Heart left ventricle (tissue), 16 donors: ENCODE measurements around the gene TTLL11. TPM values are rescaled to one million over a fixed set of nuclear protein-coding genes. Genes with fewer than 3 reads are reported as not detected.

ENCODE experiments used
- ATAC-seq, 4 donors: fragments of 200-7000 bp; cut with Tn5 transposase; one replicate each; pipeline ENCODE4 v1.9.1; 2020 to 2022; ENCODE audit warnings: moderate library complexity in 4 of 4, mild to moderate bottlenecking in 3 of 4, moderate number of reproducible peaks in 1 of 4
- DNase-seq, 5 donors: peaks; one replicate each; pipeline ENCODE4 v3.0.0-alpha.2; 2020
- H3K27ac ChIP-seq, 12 donors: fragments of 200-600 bp; sonication (generic) in 4 of 12; one replicate each; pipeline versions ENCODE4 v1.5.0 to v1.8.0; 2016 to 2022; ENCODE audit warnings: mild to moderate bottlenecking in 2 of 12
- H3K27me3 ChIP-seq, 9 donors: fragments of 200-600 bp; sonication (generic) in 2 of 9; one replicate each; pipeline versions ENCODE4 v1.5.1 to v1.8.0; 2016 to 2022; ENCODE audit warnings: mild to moderate bottlenecking in 3 of 9
- H3K36me3 ChIP-seq, 9 donors: fragments of 200-600 bp; sonication (generic) in 2 of 9; one replicate each; pipeline versions ENCODE4 v1.5.0 to v1.8.0; 2018 to 2022; ENCODE audit warnings: mild to moderate bottlenecking in 2 of 9
- H3K4me1 ChIP-seq, 12 donors: fragments of 200-600 bp; sonication (generic) in 4 of 12; one replicate each; pipeline versions ENCODE4 v1.5.0 to v1.8.0; 2016 to 2022; ENCODE audit warnings: mild to moderate bottlenecking in 3 of 12
- H3K4me3 ChIP-seq, 12 donors: fragments of 200-600 bp; sonication (generic) in 4 of 12; one replicate each; pipeline versions ENCODE4 v1.5.0 to v1.8.0; 2017 to 2022; ENCODE audit warnings: mild to moderate bottlenecking in 9 of 12, moderate library complexity in 4 of 12
- H3K9me3 ChIP-seq, 12 donors: fragments of 200-600 bp; sonication (generic) in 4 of 12; one replicate each; pipeline versions ENCODE4 v1.5.0 to v1.8.0; 2016 to 2022; ENCODE audit warnings: mild to moderate bottlenecking in 1 of 12
- CTCF ChIP-seq, 12 donors: fragments of 200-600 bp; sonication (generic) in 4 of 12; IDR thresholded peaks; one replicate each; pipeline versions ENCODE4 v1.5.0 to v1.8.0; 2018 to 2022; ENCODE audit warnings: antibody characterized with exemption in 12 of 12, mild to moderate bottlenecking in 5 of 12
- POLR2A ChIP-seq, 2 donors: fragments of 450-650 bp; IDR thresholded peaks; one replicate each; pipeline ENCODE4 v1.6.1; 2017; ENCODE audit warnings: antibody characterized with exemption in 2 of 2, mild to moderate bottlenecking in 2 of 2, moderate library complexity in 2 of 2
- WGBS, 4 donors: extraction: QIAGEN DNeasy Blood & Tissue Kit in 2 of 4; methylation state at CpG; one replicate each; pipeline versions ENCODE4 v1.1.5 to v1.1.7; 2013 to 2018; 5-methylcytosine and 5-hydroxymethylcytosine counted together
- intact Hi-C, 10 donors: fragments of 100-400 bp; cut with DNase I; formaldehyde crosslinking; loops; one replicate each; pipeline versions ENCODE4 v1.11.1 to v1.14.2; 2022
- polyA plus RNA-seq, 2 donors: library from polyadenylated mRNA; stranded (reverse); fragments of 200-250 nt; gene quantifications; one replicate each; pipeline ENCODE4 v1.2.3, GENCODE V29; 2013
- total RNA-seq, 9 donors: library from RNA; depleted of rRNA in 2 of 9; stranded (reverse); fragments of >200 nt in 2 of 9; fragmentation: NEBNext Ultra II Directional in 3 of 9; extraction: Animal tissue kit (Norgen Biotek cat#: 25700) in 3 of 9; gene quantifications; one replicate each; pipeline versions ENCODE4 v1.1.0 to v1.2.4, GENCODE V29; 2016 to 2023
- donor health status: ischemic (EF 13 %, LVEDD 7.1; RV severe dilation, severe dysfunction).
- donor health status: healthy with polysubstance abuse.
- donor health status: DM: no; HTN: yes; CAD: no.
- donor health status: DM: no; HTN: no; CAD: no.
- donor health status: ischemic (EF 25% LVEDD 6.9; RV normal size, moderate dysfunction).
- donor health status: ischemic (EF 25% LVEDD 5.7; RV mildly dilated, moderate dysfunction).
- donor health status: healthy.
- donor health status: DM: yes; HTN: yes; CAD: no.
- donor health status: ischemic (EF 35%, LVEDD 5.7; RV mildly dilated, moderate dysfunction).
- donor health status: nonischemic (EF 11% LVEDD 7.7; RV severe dilation, severe dysfunction).
- donor health status: DM: yes; HTN: yes; CAD: no.
- donor health status: PGD.
- donor health status: ischemic (EF 29% LVEDD 5.4; RV normal size, mild dysfunction).
- donor health status: nonischemic (EF 23%, LVEDD 6.1; RV moderate dilation, normal function).

Gene TTLL11
- total and polyA plus RNA-seq, 11 donors: 2.7 to 10.9 (median 7.9) TPM

DNA sequence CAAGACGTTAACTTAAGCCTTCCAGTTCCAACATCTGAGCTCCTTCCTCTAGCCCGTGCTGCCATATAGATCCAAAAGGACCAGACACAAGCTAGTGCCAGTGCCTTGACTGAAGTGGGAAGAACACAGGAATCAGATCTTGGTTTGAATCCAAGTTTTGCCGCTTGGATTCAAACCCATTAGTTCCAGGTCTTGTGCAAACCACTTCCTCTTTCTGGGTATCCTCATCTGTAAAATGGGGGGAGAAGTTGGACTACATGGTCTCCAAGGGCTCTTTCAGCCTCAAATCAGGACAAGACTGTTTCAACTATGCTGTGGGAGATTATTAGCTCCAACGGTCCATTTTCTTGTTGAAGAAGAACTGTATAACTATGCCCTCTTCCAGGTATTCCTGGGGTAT, 32.6 kb downstream of the TTLL11 start:
- Histone ChIP-seq H3K4me1 (peaks cover 0 to 18% (median 6%) of the 10 kb centered on the region in 12 donors), H3K36me3 (no peaks in the 10 kb centered on the region), H3K4me3 (no peak overlapping the region), H3K9me3 (no peaks in the 10 kb centered on the region), H3K27ac (no peak overlapping the region), H3K27me3 (no peaks in the 10 kb centered on the region)
- no peak for DNase-seq
- TF ChIP-seq CTCF (IDR thresholded peaks at IDR 0.05): no peak
- no peak for TF ChIP-seq POLR2A (IDR thresholded peaks at IDR 0.05)
- ATAC-seq: no peak
- WGBS, 4 donors: 82 to 89% (median 86%) methylated on average over 4 of the region's 4 CpGs
- intact Hi-C loops: no loop called here

GRCh38 chr9:122059955-122060324, 33.2 kb downstream of the TTLL11 start:
- Histone ChIP-seq H3K27me3 (no peaks in the 10 kb centered on the region), H3K36me3 (no peaks in the 10 kb centered on the region), H3K9me3 (no peaks in the 10 kb centered on the region), H3K27ac (no peak overlapping the region), H3K4me1 (peaks cover 0 to 15% (median 1%) of the 10 kb centered on the region in 12 donors), H3K4me3 (no peak overlapping the region)
- DNase-seq (no peak), ATAC-seq (no peak)
- intact Hi-C loops: no loop called here
- TF ChIP-seq POLR2A (IDR thresholded peaks at IDR 0.05) (no peak), CTCF (IDR thresholded peaks at IDR 0.05) (no peak)
- WGBS, 4 donors: 54 to 73% (median 65%) methylated on average over 1 of the region's 1 CpG

GRCh38 chr9:122059214-122059954, 33.7 kb downstream of the TTLL11 start:
- Histone ChIP-seq H3K27ac (no peak overlapping the region), H3K4me1 (peaks cover 0 to 9% (median 0%) of the 10 kb centered on the region in 12 donors), H3K27me3 (no peaks in the 10 kb centered on the region), H3K9me3 (no peaks in the 10 kb centered on the region), H3K36me3 (no peaks in the 10 kb centered on the region), H3K4me3 (no peak overlapping the region)
- no peak for ATAC-seq
- no peak for DNase-seq
- intact Hi-C loops: no loop called here
- 92 to 95% (median 94%) methylated on average over 9 of the region's 9 CpGs for WGBS, 4 donors
- no peak for TF ChIP-seq POLR2A (IDR thresholded peaks at IDR 0.05)
- TF ChIP-seq CTCF (IDR thresholded peaks at IDR 0.05): no peak

DNA sequence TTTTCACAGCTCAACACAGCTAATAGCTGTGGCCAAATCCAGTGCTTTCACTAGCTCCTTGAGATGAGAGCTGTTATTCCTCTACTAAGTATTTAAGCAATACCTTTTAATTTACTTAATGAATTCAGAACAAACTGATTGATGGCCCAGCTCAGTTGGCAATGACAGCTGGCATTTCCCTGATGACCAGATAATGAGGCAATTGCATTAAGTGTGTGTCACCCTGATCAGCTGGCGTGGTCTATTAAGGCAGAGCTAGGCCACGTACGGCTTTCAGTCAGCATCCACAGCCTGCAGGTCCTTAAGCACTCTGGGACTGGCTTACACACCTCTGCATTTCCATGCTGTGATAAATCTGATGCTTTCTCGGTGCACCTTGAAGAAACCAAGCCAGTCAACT, 34.4 kb downstream of the TTLL11 start:
- no peak overlapping the region for H3K27ac ChIP-seq
- 94 to 97% (median 96%) methylated on average over 4 of the region's 4 CpGs for WGBS, 4 donors
- DNase-seq (no peak), ATAC-seq (no peak)
- H3K4me1 ChIP-seq: peaks cover 0 to 7% (median 0%) of the 10 kb centered on the region in 12 donors
- no peaks in the 10 kb centered on the region for H3K27me3 ChIP-seq
- no peaks in the 10 kb centered on the region for H3K9me3 ChIP-seq
- no peaks in the 10 kb centered on the region for H3K36me3 ChIP-seq
- TF ChIP-seq CTCF (IDR thresholded peaks at IDR 0.05) (no peak), POLR2A (IDR thresholded peaks at IDR 0.05) (no peak)
- no peak overlapping the region for H3K4me3 ChIP-seq
- intact Hi-C loops: no loop called here
